HPDE6-E6E7 (cell line): ENCODE measurements around the gene ADAMTSL4.
"Not testable (repeated sequence)": the region's sequence is repeated elsewhere in the genome, so short reads cannot be mapped to it uniquely, and the experiment has no call there.

Source experiments
- DNase-seq: peaks from one replicate; pipeline ENCODE4 v3.0.0; 2011; ENCODE audit warnings: missing footprints; ENCODE audit errors: extremely low spot score

ADAMTSL4 gene

GRCh38 chr1:150567341-150567716, 18.1 kb downstream of the ADAMTSL4 start:
- DNase-seq, result no peak

DNA sequence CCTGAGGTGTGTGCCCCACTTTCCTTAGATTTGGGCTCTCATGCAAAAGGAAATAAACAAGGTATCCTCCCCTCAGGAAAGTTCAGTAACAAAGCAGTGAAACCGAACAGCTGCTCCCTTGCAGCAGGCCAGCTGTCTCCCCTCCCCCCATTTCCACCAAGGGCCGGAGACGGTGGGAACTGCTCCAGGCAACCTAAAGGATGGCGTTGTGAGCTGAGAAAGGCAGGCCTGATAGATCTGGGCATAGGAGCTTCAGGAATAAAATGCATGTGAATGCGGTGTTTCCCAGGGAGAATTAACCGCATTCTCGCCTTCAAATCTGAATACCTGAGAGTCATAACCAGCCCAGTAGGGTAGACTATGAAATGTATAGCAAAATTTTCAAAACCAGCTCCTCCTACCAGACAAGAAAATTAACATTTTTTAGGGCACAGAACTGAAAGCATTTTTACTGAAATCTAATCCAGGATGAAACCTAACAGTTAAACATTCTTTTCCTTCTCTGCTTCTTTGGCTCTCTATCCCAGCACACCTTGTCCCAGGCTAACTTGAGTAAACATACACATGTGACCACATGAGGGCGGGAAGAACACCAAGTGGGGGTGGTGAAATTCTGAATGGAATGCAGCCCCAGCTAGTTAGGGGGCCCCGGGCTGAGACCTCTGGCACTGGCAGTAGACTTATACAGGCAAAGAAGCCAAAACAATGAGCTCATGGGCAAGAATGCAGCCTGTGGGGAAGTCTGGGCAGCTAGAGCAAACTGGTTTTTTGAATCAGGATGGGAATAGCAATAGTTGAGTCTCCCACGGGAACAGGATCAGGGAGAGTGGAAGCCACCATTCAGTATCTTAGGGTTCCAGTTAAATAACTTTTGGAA, 18.7 kb downstream of the ADAMTSL4 start:
- DNase-seq, result no peak

GRCh38 chr1:150568594-150568966, 19.4 kb downstream of the ADAMTSL4 start:
- no peak for DNase-seq

- DNase-seq, result no peak
These were observed 23.9 kb downstream of the ADAMTSL4 start for GRCh38 chr1:150572918-150573647.

DNA sequence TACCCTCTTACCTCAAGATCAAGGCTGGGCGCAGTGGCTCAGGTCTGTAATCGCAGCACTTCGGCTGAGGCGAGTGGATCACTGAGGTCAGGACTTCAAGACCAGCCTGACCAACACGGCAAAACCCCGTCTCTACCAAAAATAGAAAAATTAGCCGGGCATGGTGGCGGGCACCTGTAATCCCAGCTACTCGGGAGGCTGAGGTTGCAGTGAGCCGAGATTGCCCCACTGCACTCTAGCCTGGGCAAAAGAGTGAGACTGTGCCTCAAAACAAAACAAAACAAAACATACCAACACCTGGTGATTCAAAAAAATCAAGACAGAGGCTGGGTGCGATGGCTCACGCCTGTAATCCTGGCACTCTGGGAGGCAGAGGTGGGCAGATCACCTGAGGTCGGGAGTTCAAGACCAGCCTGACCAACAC, 24.5 kb downstream of the ADAMTSL4 start:
- not testable (repeated sequence) for DNase-seq

DNA sequence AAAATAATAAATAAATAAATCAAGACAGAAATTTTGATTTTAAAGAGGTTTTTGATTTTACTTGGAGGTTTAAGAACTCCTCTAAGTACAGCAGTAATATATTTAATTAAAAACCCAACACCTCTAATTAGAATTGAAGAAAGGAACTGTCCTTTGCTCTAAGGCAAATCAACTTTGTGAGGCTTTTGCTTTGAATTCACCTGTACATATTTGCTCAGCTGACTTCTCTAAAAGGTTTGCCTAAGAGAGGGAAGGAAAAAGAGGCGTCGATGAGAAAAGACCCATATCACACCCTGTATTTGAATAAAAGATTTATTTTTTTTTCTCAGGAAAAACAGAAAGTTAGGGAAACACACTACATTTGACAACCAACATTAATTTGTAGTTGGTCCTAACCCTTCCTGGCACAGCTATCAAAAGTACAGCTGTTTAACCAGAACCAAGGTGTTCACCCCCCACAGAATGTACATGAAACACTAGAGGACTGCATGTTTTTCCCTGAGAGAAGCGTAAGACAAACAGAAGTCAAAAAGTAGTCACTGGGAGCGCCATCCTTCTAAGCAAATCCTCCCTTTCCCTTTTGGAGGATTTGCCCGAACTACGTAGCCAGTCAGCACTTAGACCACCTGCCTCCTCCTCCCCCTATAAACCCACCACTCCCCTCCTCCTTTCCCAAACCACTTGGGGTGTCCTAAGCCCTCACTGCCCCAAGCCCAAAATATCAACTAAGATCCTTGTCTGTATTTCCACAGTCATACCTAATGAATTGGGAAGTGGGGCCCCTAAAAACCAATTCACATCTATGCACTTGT, 25.3 kb downstream of the ADAMTSL4 start:
- no peak for DNase-seq

GRCh38 chr1:150575072-150575489, 25.9 kb downstream of the ADAMTSL4 start:
- DNase-seq, result no peak

- no peak for DNase-seq
These were observed 26.5 kb downstream of the ADAMTSL4 start for GRCh38 chr1:150575518-150576366.

- DNase-seq, result no peak
These were observed 27.1 kb downstream of the ADAMTSL4 start for GRCh38 chr1:150576367-150576711.

GRCh38 chr1:150576794-150577556, 27.8 kb downstream of the ADAMTSL4 start:
- no peak for DNase-seq

DNA sequence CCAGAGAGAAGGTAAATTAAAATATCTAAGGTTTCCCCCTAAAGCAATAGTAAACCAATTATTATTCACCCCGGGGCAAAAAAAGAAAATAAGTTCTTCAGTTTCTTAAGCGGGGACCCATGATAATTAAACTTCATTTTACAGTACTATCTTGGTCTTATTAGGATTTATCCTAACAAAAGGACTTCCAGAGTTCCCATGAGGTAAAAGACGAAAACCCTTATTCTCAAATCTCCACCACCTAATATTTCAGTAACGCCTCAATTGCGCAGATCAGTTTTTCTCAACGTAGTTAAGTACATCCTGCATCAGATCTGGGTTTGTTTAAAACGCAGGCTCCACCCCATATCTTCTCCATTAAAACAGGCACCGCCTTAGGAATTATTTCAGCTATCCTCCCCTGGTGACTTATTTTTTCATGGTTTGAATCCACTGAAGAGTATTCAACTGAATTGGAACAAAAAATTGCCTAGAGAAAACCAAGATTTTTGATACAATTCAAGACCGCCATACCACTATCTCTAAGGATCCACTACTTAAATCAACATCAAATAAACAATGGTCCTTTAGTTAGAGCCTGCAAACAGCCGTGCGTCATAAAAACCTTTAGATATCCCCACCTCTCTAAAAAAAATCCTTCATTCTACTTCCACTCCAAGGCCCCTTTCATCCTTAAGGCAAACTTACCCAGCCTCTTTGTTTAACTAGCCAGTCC, 28.5 kb downstream of the ADAMTSL4 start:
- no peak for DNase-seq

DNA sequence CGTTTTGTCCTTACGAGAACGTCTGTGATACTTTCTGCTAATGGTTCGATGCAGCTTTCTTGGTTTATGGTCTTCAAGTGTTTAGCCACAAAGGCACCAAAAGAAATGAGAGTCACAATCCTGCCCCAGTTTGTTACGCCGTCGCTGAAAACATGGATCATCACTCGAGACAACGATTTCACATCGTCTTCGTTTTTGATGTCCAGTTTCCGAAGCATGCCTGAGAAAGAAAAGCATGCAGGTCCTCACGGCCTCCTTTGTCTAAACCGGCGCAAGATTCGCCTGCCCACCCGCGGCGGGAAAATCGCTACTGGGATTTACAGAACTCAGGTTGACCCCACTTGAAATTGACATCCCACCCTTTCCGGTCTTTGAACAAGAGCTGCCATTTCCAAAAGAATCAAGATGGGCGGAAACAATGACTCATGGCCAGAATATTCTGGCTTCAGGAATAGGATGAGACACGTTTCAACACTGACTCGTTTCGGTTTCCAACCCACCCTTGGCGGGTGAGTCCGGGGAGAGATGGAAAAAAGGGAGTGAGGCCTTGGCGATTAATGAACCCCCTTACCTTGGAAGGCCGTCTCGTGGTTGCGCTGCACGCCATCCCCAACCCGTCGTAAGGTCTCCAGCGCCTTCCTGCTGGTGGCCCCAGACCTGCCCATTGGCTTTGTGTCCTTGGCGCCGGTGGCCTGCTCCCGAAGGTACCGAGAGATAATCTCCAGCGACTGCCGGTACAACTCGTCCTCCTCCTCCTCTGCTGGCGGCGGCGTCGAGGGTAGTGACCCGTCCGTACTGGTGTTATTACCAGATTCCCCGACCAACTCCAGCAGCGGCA, 29.3 kb downstream of the ADAMTSL4 start:
- DNase-seq, result no peak

- DNase-seq, result peak; percentile 77
These were observed 30.1 kb downstream of the ADAMTSL4 start, which contains the start of gene MCL1 for GRCh38 chr1:150579110-150579944. Gene MCL1 (minus strand): TSS chr1:150579610. CDS start chr1:150579530, 80 bp downstream.

GRCh38 chr1:150579945-150580642, 30.9 kb downstream of the ADAMTSL4 start:
- no peak for DNase-seq

DNA sequence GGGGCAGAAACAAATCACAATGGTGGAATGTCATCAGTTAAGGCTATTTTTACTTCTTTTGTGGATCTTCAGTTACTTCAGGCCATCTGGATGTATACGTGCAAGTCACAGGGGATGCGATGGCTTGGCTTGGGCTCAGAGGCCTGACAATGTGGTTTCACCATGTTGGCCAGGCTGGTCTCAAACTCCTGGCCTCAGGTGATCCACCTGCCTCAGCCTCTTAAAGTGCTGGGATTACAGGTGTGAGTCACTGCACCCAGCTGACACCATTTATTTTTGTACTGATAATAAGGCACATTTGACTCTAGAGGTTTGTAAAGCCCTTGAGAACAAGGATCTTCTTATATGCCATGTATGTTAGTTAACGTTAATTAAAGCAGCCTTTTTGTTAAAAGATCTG, 31.8 kb downstream of the ADAMTSL4 start:
- DNase-seq, result not testable (repeated sequence)

DNA sequence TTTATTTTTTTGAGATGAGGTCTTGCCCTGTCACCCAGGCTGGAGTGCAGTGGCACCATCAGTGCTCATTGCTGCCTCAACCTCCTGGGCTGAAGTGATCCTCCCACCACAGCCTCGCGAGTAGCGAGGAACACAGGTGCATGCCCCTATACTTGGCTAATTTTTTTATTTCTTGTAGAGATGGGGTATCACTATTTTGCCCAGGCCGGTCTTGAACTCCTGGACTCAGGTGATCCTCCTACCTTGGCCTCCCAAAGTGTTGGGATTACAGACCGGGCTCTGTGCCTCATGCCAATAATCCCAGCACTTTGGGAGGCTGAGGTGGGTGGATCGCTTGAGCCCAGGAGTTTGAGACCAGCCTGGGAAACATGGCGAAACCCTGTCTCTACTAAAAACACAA, 32.2 kb downstream of the ADAMTSL4 start:
- not testable (repeated sequence) for DNase-seq

- not testable (repeated sequence) for DNase-seq
These were observed 32.8 kb downstream of the ADAMTSL4 start for GRCh38 chr1:150581962-150582361.
